ENCODE results near the gene C16orf54.
"Not testable (repeated sequence)": the region's sequence is repeated elsewhere in the genome, so short reads cannot be mapped to it uniquely, and the experiment has no call there.

The C16orf54 gene

DNA sequence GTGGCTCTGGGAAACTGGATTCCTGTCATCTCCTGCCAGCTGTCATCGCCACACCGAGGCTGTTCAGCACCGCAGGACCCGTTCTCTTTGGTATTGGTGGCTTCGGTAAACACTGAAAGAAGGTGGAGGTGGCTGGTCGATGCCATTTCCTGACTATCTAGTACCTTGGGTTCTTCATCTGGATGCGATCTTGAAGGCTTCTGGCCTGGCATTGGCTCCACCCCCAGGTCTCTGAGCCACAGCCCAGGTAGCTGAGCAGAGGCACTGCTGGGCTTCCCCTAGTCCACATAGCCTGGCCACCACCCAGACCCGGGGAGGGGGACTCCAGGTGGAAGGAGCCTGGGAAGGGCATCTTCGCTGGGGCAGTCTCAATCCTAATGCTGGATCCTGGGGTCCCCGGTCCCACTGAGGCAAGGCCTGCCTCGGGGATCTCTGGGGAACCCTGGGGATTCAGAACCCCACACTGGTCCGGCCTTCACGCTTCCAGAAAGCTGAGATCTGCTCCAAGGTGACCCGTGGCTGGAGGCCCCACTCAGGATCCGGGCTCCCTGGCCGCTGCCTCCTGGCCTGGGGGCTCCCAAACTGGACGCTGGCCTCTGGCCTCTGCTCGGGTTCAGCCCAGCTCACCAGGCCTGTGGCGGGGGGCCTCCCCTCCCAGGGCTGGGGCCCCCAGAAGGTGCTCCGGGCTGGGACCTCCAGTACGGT lies 1.8 kb downstream of the C16orf54 start:
- DNase-seq (ENCODE audit: low read depth): no peak
- no peak overlapping the region for H3K4me3 ChIP-seq (ENCODE audit: low read depth, low read length)

DNA sequence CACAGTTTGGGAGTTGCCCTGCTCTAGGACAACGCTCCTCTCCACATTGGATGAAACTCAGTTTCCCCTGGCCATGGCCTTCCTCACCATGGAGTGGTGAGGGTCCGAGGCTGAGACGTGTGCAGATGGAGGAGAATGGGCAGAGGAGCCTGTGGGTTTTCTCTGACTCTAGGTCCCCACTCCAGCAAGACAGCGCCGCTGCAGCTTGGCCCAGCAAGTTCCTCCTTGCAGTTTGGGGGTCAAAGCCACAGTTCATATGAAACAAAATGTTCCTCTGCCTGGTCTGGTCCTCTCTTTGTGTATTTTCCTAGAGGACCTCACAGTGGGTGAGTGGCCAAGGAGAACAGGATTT lies 2.3 kb downstream of the C16orf54 start:
- H3K4me3 ChIP-seq (ENCODE audit: low read depth, low read length): no peak overlapping the region
- no peak for DNase-seq (ENCODE audit: low read depth)
- TF ChIP-seq, protein P1, sequence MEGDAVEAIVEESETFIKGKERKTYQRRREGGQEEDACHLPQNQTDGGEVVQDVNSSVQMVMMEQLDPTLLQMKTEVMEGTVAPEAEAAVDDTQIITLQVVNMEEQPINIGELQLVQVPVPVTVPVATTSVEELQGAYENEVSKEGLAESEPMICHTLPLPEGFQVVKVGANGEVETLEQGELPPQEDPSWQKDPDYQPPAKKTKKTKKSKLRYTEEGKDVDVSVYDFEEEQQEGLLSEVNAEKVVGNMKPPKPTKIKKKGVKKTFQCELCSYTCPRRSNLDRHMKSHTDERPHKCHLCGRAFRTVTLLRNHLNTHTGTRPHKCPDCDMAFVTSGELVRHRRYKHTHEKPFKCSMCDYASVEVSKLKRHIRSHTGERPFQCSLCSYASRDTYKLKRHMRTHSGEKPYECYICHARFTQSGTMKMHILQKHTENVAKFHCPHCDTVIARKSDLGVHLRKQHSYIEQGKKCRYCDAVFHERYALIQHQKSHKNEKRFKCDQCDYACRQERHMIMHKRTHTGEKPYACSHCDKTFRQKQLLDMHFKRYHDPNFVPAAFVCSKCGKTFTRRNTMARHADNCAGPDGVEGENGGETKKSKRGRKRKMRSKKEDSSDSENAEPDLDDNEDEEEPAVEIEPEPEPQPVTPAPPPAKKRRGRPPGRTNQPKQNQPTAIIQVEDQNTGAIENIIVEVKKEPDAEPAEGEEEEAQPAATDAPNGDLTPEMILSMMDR (conservative IDR thresholded peaks at IDR 0.05; ENCODE audit: low read depth, low read length): no peak

More for the DNA sequence above, 1.8 kb downstream of the C16orf54 start:
- TF ChIP-seq, protein P1 (conservative IDR thresholded peaks at IDR 0.05; ENCODE audit: low read depth, low read length): no peak

DNA sequence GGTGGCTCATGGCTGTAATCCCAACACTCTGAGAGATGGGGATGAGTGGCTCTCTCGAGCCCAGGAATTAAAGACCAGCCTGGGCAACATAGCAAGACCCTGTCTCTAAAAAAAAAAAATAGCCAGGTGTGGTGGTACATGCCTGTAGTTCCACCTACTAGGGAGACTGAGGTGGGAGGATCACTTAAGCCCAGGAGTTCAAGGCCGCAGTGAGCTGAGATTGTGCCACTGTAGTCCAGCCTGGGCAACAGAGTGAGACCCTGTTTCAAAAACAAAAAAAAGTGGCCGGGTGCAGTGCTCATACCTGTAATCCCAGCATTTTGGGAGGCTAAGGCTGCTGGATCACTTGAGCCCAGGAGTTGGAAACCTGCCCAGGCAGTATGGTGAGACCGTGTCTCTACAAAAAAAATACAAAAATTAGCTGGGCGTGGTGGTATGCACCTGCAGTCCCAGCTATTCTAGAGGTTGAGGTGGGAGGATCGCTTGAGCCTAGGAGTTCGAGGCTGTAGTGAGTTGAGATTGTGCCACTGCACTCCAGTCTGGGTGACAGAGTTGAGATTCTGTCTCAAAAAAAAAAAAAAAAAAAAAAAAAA lies 3.0 kb downstream of the C16orf54 start:
- DNase-seq (ENCODE audit: low read depth): no peak
- no peak overlapping the region for H3K4me3 ChIP-seq (ENCODE audit: low read depth, low read length)
- TF ChIP-seq, protein P1 (conservative IDR thresholded peaks at IDR 0.05; ENCODE audit: low read depth, low read length): no peak

DNA sequence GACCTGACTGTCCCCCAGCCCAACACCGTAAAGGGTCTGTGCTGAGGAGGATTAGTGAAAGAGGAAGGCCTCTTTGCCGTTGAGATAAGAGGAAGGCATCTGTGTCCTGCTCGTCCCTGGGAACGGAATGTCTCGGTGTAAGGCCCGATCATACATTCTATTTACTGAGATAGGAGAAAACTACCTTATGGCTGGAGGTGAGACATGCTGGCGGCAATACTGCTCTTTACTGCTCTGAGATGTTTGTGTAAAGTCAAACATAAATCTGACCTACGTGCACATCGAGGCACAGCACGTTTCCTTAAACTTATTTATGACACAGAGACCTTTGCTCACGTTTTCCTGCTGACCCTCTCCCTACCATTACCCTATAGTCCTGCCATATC lies 5.2 kb downstream of the C16orf54 start:
- H3K4me3 ChIP-seq (ENCODE audit: low read depth, low read length); DNase-seq (ENCODE audit: low read depth): not testable (repeated sequence)

DNA sequence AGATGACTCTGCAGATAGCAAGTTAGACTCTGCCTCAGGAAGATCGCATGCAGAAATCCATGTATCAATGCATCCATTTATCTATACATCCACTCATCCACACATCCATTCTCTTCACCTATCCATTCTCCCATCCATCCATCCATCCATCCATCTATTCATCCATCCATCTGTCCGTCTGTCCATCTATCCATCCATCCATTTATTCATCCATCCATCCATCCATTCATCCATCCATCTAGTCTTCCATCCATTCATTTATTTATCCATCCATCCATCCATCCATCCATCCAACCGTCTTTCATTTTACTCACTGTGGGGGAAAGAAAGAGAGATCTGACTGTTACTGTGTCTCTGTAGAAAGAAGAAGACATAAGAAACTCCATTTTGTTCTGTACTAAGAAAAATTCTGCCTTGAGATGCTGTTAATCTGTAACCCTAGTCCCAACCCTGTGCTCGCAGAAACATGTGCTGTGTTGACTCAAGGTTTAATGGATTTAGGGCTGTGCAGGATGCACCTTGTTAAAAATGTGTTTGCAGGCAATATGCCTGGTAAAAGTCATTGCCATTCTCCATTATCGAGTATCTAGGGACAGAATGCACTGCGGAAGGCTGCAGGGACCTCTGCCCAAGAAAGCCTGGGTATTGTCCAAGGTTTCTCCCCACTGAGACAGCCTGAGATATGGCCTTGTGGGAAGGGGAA lies 5.7 kb downstream of the C16orf54 start:
- not testable (repeated sequence) for DNase-seq (ENCODE audit: low read depth); H3K4me3 ChIP-seq (ENCODE audit: low read depth, low read length)

DNA sequence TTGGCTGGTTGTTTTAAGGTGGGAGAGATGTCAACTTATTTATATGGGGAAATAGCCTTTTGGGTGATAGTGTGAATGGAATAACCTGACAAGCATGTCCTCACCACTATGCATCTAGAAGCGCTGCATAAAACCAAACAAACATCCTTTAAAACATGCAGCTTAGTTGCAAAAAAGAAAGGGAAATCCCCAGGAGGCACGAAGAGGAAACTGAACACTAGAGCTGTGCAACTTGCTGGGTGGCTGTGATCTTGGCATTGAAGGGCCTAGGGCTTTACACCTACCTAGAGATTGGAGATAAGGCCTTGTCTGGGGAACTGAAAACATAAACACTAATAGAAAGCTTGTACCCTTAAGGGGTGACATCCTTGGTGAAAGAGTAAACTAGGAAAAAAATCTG lies 7.3 kb downstream of the C16orf54 start:
- DNase-seq (ENCODE audit: low read depth): no peak
- H3K4me3 ChIP-seq (ENCODE audit: low read depth, low read length): no peak overlapping the region
- TF ChIP-seq, protein P1 (conservative IDR thresholded peaks at IDR 0.05; ENCODE audit: low read depth, low read length): no peak

DNA sequence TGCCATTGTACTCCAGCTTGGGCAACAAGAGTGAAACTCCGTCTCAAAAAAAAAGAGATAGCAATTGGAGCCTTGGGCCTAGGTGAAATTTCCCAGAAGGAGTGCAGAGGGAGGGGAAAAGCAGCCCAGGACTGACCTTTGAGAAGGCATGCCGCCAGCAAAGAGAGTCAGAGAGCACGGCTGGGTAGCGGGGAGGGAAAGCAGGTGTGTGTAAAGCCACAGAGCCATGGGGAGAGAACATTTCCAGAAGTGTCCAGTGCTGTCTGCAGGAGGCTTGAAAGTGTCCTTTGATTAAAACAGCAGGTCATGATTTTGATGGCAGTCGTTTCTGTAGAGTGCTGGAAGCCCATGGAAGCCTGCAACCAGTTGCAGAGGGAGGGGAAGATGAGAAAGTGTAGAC lies 8.1 kb downstream of the C16orf54 start:
- DNase-seq (ENCODE audit: low read depth): no peak
- no peak overlapping the region for H3K4me3 ChIP-seq (ENCODE audit: low read depth, low read length)
- TF ChIP-seq, protein P1 (conservative IDR thresholded peaks at IDR 0.05; ENCODE audit: low read depth, low read length): no peak

DNA sequence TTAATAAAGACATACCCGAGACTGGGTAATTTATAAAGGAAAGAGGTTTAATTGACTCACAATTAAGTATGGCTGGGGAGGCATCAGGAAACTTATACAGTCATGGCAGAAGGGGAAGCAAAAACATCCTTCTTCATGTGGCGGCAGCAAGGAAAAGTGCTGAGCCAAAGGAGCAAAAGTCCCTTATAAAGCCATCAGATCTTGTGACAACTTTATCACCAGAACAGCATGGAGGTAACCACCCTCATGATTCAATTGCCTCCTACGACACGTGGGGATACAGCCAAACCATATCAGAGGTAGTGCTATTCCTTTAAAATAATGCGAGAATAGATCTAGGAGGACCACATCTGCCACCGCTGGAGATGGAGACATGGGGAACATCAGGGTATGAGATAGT lies 9.0 kb downstream of the C16orf54 start:
- H3K4me3 ChIP-seq (ENCODE audit: low read depth, low read length): no peak overlapping the region
- no peak for DNase-seq (ENCODE audit: low read depth)
- TF ChIP-seq, protein P1 (conservative IDR thresholded peaks at IDR 0.05; ENCODE audit: low read depth, low read length): no peak

Measured in choroid plexus epithelial cell (primary cell).